Ishikawa (cell line): Measurements from ENCODE around the gene TPRG1L.

Experiments
- CEBPB ChIP-seq: IDR thresholded peaks from 2 replicates; pipeline ENCODE4 v1.6.1; 2012
- CREB1 ChIP-seq: IDR thresholded peaks from 2 replicates; pipeline ENCODE4 v1.6.1; 2012; ENCODE audit warnings: low read depth
- EP300 ChIP-seq: IDR thresholded peaks from 2 replicates; pipeline ENCODE4 v1.6.1; 2012; ENCODE audit warnings: borderline replicate concordance
- FOXM1 ChIP-seq: IDR thresholded peaks from 2 replicates; pipeline ENCODE4 v1.6.1; 2012; ENCODE audit warnings: low read depth, borderline replicate concordance
- NFIC ChIP-seq: IDR thresholded peaks from 2 replicates; pipeline ENCODE4 v1.6.1; 2012
- RAD21 ChIP-seq: IDR thresholded peaks from 2 replicates; pipeline ENCODE4 v1.6.1; 2012; ENCODE audit warnings: low read depth
- TAF1 ChIP-seq: IDR thresholded peaks from 2 replicates; pipeline ENCODE4 v1.6.1; 2012; ENCODE audit warnings: low read depth, mild to moderate bottlenecking
- TCF12 ChIP-seq: IDR thresholded peaks from 2 replicates; pipeline ENCODE4 v1.6.1; 2012; ENCODE audit warnings: low read depth
- YY1 ChIP-seq: IDR thresholded peaks from 2 replicates; pipeline ENCODE4 v1.6.1; 2012; ENCODE audit warnings: low read depth
- ZBTB7A ChIP-seq: IDR thresholded peaks from 2 replicates; pipeline ENCODE4 v1.6.1; 2012; ENCODE audit warnings: low read depth
- TF ChIP-seq, protein P1 (sequence below): IDR thresholded peaks from 2 replicates; pipeline ENCODE4 v1.6.1; 2012
- TF ChIP-seq, protein P2 (sequence below): IDR thresholded peaks from 2 replicates; pipeline ENCODE4 v1.6.1; 2012; ENCODE audit warnings: low read depth, mild to moderate bottlenecking
- TF ChIP-seq, protein P3 (sequence below): IDR thresholded peaks from 2 replicates; pipeline ENCODE4 v1.6.1; 2012

DNA sequence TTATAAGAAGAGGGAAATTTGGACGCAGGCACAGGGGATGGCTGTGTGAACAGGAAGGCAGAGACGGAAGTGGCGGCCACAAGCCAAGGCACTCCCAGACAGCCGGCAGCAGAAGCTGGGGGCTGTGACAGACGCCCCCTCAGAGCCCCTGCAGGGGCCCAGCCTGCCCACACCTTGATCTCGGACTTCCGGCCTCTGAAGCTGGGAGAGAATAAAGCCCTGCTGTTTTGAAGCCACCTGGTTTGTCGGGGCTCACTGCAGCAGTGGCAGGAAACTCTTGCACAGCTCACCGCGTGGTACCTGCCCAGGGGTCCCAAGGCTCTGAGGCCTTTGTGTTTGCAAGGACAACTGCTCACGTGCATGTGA is 27.2 kb upstream of the TPRG1L start:
- TF ChIP-seq RAD21 (no peak), EP300 (no peak), CREB1 (no peak), YY1 (no peak), CEBPB (no peak), TAF1 (no peak), NFIC (no peak), ZBTB7A (no peak), TCF12 (no peak), FOXM1 (no peak)
- TF ChIP-seq, protein P1, sequence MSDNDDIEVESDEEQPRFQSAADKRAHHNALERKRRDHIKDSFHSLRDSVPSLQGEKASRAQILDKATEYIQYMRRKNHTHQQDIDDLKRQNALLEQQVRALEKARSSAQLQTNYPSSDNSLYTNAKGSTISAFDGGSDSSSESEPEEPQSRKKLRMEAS = no peak
- TF ChIP-seq, protein P2, sequence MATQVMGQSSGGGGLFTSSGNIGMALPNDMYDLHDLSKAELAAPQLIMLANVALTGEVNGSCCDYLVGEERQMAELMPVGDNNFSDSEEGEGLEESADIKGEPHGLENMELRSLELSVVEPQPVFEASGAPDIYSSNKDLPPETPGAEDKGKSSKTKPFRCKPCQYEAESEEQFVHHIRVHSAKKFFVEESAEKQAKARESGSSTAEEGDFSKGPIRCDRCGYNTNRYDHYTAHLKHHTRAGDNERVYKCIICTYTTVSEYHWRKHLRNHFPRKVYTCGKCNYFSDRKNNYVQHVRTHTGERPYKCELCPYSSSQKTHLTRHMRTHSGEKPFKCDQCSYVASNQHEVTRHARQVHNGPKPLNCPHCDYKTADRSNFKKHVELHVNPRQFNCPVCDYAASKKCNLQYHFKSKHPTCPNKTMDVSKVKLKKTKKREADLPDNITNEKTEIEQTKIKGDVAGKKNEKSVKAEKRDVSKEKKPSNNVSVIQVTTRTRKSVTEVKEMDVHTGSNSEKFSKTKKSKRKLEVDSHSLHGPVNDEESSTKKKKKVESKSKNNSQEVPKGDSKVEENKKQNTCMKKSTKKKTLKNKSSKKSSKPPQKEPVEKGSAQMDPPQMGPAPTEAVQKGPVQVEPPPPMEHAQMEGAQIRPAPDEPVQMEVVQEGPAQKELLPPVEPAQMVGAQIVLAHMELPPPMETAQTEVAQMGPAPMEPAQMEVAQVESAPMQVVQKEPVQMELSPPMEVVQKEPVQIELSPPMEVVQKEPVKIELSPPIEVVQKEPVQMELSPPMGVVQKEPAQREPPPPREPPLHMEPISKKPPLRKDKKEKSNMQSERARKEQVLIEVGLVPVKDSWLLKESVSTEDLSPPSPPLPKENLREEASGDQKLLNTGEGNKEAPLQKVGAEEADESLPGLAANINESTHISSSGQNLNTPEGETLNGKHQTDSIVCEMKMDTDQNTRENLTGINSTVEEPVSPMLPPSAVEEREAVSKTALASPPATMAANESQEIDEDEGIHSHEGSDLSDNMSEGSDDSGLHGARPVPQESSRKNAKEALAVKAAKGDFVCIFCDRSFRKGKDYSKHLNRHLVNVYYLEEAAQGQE = no peak
- TF ChIP-seq, protein P3, sequence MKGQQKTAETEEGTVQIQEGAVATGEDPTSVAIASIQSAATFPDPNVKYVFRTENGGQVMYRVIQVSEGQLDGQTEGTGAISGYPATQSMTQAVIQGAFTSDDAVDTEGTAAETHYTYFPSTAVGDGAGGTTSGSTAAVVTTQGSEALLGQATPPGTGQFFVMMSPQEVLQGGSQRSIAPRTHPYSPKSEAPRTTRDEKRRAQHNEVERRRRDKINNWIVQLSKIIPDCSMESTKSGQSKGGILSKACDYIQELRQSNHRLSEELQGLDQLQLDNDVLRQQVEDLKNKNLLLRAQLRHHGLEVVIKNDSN = no peak
